Measurements from ENCODE around the gene CCDC32.

Gene CCDC32

GRCh38 chr15:40598126-40598525 is 33.3 kb upstream of the CCDC32 start:
- DNase-seq, result no peak
- in situ Hi-C loops (cut with HindIII; ENCODE audit: low pct_ligation_motif_present, low sequenced_read_pairs), result no loop called here
- Histone ChIP-seq H3K27ac (no peak overlapping the region), H3K27me3 (replicated peaks) (no peaks in the 10 kb centered on the region), H3K36me3 (replicated peaks) (no peaks in the 10 kb centered on the region), H3K4me3 (ENCODE audit: low read depth, low read length) (no peak overlapping the region)
- TF ChIP-seq CTCF (IDR thresholded peaks at IDR 0.05; ENCODE audit: low read depth, low read length, missing control alignments), result no peak

GRCh38 chr15:40597024-40597423 is 32.2 kb upstream of the CCDC32 start:
- no peak for DNase-seq
- Histone ChIP-seq H3K27ac (no peak overlapping the region), H3K36me3 (replicated peaks) (no peaks in the 10 kb centered on the region), H3K4me3 (ENCODE audit: low read depth, low read length) (no peak overlapping the region), H3K27me3 (replicated peaks) (no peaks in the 10 kb centered on the region)
- in situ Hi-C loops (cut with HindIII; ENCODE audit: low pct_ligation_motif_present, low sequenced_read_pairs), result no loop called here
- no peak for TF ChIP-seq CTCF (IDR thresholded peaks at IDR 0.05; ENCODE audit: low read depth, low read length, missing control alignments)

- Histone ChIP-seq H3K36me3 (replicated peaks) (no peaks in the 10 kb centered on the region), H3K4me3 (ENCODE audit: low read depth, low read length) (peak overlapping the region; percentile 5), H3K27me3 (replicated peaks) (no peaks in the 10 kb centered on the region), H3K27ac (no peak overlapping the region)
- TF ChIP-seq CTCF (IDR thresholded peaks at IDR 0.05; ENCODE audit: low read depth, low read length, missing control alignments), result no peak
- in situ Hi-C loops (cut with HindIII; ENCODE audit: low pct_ligation_motif_present, low sequenced_read_pairs), result no loop called here
- no peak for DNase-seq
Measured at GRCh38 chr15:40595773-40596172, 30.9 kb upstream of the CCDC32 start.

GRCh38 chr15:40595219-40595618 is 30.4 kb upstream of the CCDC32 start:
- Histone ChIP-seq H3K27ac (no peak overlapping the region), H3K36me3 (replicated peaks) (no peaks in the 10 kb centered on the region), H3K27me3 (replicated peaks) (no peaks in the 10 kb centered on the region), H3K4me3 (ENCODE audit: low read depth, low read length) (peak overlapping the region; percentile 87)
- TF ChIP-seq CTCF (IDR thresholded peaks at IDR 0.05; ENCODE audit: low read depth, low read length, missing control alignments), result no peak
- in situ Hi-C loops (cut with HindIII; ENCODE audit: low pct_ligation_motif_present, low sequenced_read_pairs), result no loop called here
- DNase-seq, result no peak

GRCh38 chr15:40594429-40594836 is 29.6 kb upstream of the CCDC32 start:
- no peaks in the 10 kb centered on the region for H3K27me3 ChIP-seq (replicated peaks)
- peak overlapping the region; percentile 87 for H3K4me3 ChIP-seq (ENCODE audit: low read depth, low read length)
- H3K27ac ChIP-seq, result peak overlapping the region; percentile 92
- peak; percentile 42 for DNase-seq
- TF ChIP-seq CTCF (IDR thresholded peaks at IDR 0.05; ENCODE audit: low read depth, low read length, missing control alignments), result peak; percentile 48
- in situ Hi-C loops (cut with HindIII; ENCODE audit: low pct_ligation_motif_present, low sequenced_read_pairs), result no loop called here
- H3K36me3 ChIP-seq (replicated peaks), result no peaks in the 10 kb centered on the region

Data from brain microvascular endothelial cell (primary cell).